H1 (cell line): Measurements from ENCODE around the gene MEA1. TPM values are rescaled to one million over a fixed set of nuclear protein-coding genes. Genes with fewer than 3 reads are reported as not detected.

Experiments
- polyA plus RNA-seq, 7 experiments: library from polyadenylated mRNA; depleted of rRNA in 3 of 7; stranded (reverse) in 5 of 7; unstranded in 2 of 7; fragments of >200 nt in 5 of 7; fragments of 200-250 nt in 2 of 7; gene quantifications; 1 replicate in 5 of 7; 2 replicates in 1 of 7; 4 replicates in 1 of 7; pipeline versions ENCODE4 v1.2.1 to v1.2.3, GENCODE V29; 2011 to 2013; ENCODE audit warnings: missing spikeins in 2 of 7, mixed read lengths in 2 of 7
- total RNA-seq: library from RNA; stranded (reverse); fragmentation: NEBNext Ultra II Directional; extraction: Animal tissue kit (Norgen Biotek cat#: 25700); gene quantifications from 2 replicates; pipeline ENCODE4 v1.2.1, GENCODE V29; 2021

Gene MEA1
- total and polyA plus RNA-seq, 2 of the 8 experiments (the other 6 are each of a cell fraction or from before 2014, with no cell fraction given), result 94.2 to 96.4 TPM

Other genes starting within 250 kb of the MEA1 start
- gene BICRAL, start 231.9 kb downstream of the MEA1 start, total RNA-seq, result 12.2 and 12.7 TPM in 2 replicates
- 6.9 and 9.4 TPM in 2 replicates for gene BICRAL, start 231.9 kb downstream of the MEA1 start, polyA plus RNA-seq (2011; rRNA removed)
- gene RPL7L1, start 134.3 kb downstream of the MEA1 start, total RNA-seq, result 112 and 117 TPM in 2 replicates
- gene RPL7L1, start 134.3 kb downstream of the MEA1 start, polyA plus RNA-seq (2011; rRNA removed), result 29.3 and 31.0 TPM in 2 replicates
- gene PTCRA, start 97.9 kb downstream of the MEA1 start, total RNA-seq, result not detected in 2 replicates
- not detected in 2 replicates for gene PTCRA, start 97.9 kb downstream of the MEA1 start, polyA plus RNA-seq (2011; rRNA removed)
- 64.5 and 67.9 TPM in 2 replicates for gene CNPY3, start 84.5 kb downstream of the MEA1 start, total RNA-seq
- gene CNPY3, start 84.5 kb downstream of the MEA1 start, polyA plus RNA-seq (2011; rRNA removed), result 49.6 and 64.1 TPM in 2 replicates
- 1.8 TPM in 2 replicates for gene GNMT, start 53.2 kb downstream of the MEA1 start, total RNA-seq
- 3.4 and 4.3 TPM in 2 replicates for gene GNMT, start 53.2 kb downstream of the MEA1 start, polyA plus RNA-seq (2011; rRNA removed)
- 11.7 and 12.5 TPM in 2 replicates for gene PEX6, start 34.8 kb downstream of the MEA1 start, total RNA-seq
- 6.4 and 11.6 TPM in 2 replicates for gene PEX6, start 34.8 kb downstream of the MEA1 start, polyA plus RNA-seq (2011; rRNA removed)
- 52.1 and 52.4 TPM in 2 replicates for gene PPP2R5D, start 29.4 kb downstream of the MEA1 start, total RNA-seq
- 55.7 and 68.1 TPM in 2 replicates for gene PPP2R5D, start 29.4 kb downstream of the MEA1 start, polyA plus RNA-seq (2011; rRNA removed)
- 181 and 182 TPM in 2 replicates for gene KLHDC3, start 303 bp upstream of the MEA1 start, total RNA-seq
- 203 and 240 TPM in 2 replicates for gene KLHDC3, start 303 bp upstream of the MEA1 start, polyA plus RNA-seq (2011; rRNA removed)
- 89.6 and 92.3 TPM in 2 replicates for gene RRP36, start 7.7 kb upstream of the MEA1 start, total RNA-seq
- 20.6 and 33.9 TPM in 2 replicates for gene RRP36, start 7.7 kb upstream of the MEA1 start, polyA plus RNA-seq (2011; rRNA removed)
- gene CUL7, start 39.9 kb upstream of the MEA1 start, total RNA-seq, result 10.8 and 11.4 TPM in 2 replicates
- 15.0 and 19.1 TPM in 2 replicates for gene CUL7, start 39.9 kb upstream of the MEA1 start, polyA plus RNA-seq (2011; rRNA removed)
- gene MRPL2, start 45.5 kb upstream of the MEA1 start, total RNA-seq, result 97.7 and 99.9 TPM in 2 replicates
- 58.7 and 61.0 TPM in 2 replicates for gene MRPL2, start 45.5 kb upstream of the MEA1 start, polyA plus RNA-seq (2011; rRNA removed)
- 27.7 and 28.5 TPM in 2 replicates for gene KLC4, start 45.7 kb upstream of the MEA1 start, total RNA-seq
- 15.7 and 23.8 TPM in 2 replicates for gene KLC4, start 45.7 kb upstream of the MEA1 start, polyA plus RNA-seq (2011; rRNA removed)
- 130 and 138 TPM in 2 replicates for gene PTK7, start 62.4 kb upstream of the MEA1 start, total RNA-seq
- gene PTK7, start 62.4 kb upstream of the MEA1 start, polyA plus RNA-seq (2011; rRNA removed), result 110 and 133 TPM in 2 replicates
- 49.0 and 52.7 TPM in 2 replicates for gene SRF, start 157.3 kb upstream of the MEA1 start, total RNA-seq
- 69.5 and 88.6 TPM in 2 replicates for gene SRF, start 157.3 kb upstream of the MEA1 start, polyA plus RNA-seq (2011; rRNA removed)
- 9.8 and 10.5 TPM in 2 replicates for gene CUL9, start 168.2 kb upstream of the MEA1 start, total RNA-seq
- 7.7 and 10.2 TPM in 2 replicates for gene CUL9, start 168.2 kb upstream of the MEA1 start, polyA plus RNA-seq (2011; rRNA removed)
- gene DNPH1, start 215.5 kb upstream of the MEA1 start, total RNA-seq, result 33.9 and 37.2 TPM in 2 replicates
- 134 and 168 TPM in 2 replicates for gene DNPH1, start 215.5 kb upstream of the MEA1 start, polyA plus RNA-seq (2011; rRNA removed)
- gene TTBK1, start 229.5 kb upstream of the MEA1 start, total RNA-seq, result 1.5 and 1.6 TPM in 2 replicates
- 0.53 and 0.63 TPM in 2 replicates for gene TTBK1, start 229.5 kb upstream of the MEA1 start, polyA plus RNA-seq (2011; rRNA removed)